Keratinocyte (primary cell): ENCODE measurements around the gene INHBC.

Experiments used
- EZH2 ChIP-seq: IDR thresholded peaks from one replicate; pipeline ENCODE4 v1.6.1; 2012; ENCODE audit warnings: inconsistent platforms, mild to moderate bottlenecking, low read length, moderate library complexity
- TF ChIP-seq, protein P1 (sequence below), 3 experiments: IDR thresholded peaks in 1 of 3; conservative IDR thresholded peaks in 1 of 3; optimal IDR thresholded peaks in 1 of 3; 2 replicates in 2 of 3; 3 replicates in 1 of 3; pipeline versions ENCODE3 to v1.5.1; 2011; ENCODE audit warnings: low read length in 3 of 3, mild to moderate bottlenecking in 3 of 3, moderate library complexity in 2 of 3, control low read depth in 1 of 3, inconsistent platforms in 1 of 3; ENCODE audit not compliant: insufficient read depth in 2 of 3; ENCODE audit errors: extremely low read depth in 1 of 3

DNA sequence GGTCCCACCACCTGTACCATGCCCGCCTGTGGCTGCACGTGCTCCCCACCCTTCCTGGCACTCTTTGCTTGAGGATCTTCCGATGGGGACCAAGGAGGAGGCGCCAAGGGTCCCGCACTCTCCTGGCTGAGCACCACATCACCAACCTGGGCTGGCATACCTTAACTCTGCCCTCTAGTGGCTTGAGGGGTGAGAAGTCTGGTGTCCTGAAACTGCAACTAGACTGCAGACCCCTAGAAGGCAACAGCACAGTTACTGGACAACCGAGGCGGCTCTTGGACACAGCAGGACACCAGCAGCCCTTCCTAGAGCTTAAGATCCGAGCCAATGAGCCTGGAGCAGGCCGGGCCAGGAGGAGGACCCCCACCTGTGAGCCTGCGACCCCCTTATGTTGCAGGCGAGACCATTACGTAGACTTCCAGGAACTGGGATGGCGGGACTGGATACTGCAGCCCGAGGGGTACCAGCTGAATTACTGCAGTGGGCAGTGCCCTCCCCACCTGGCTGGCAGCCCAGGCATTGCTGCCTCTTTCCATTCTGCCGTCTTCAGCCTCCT lies 21.6 kb downstream of the INHBC start:
- TF ChIP-seq, protein P1, sequence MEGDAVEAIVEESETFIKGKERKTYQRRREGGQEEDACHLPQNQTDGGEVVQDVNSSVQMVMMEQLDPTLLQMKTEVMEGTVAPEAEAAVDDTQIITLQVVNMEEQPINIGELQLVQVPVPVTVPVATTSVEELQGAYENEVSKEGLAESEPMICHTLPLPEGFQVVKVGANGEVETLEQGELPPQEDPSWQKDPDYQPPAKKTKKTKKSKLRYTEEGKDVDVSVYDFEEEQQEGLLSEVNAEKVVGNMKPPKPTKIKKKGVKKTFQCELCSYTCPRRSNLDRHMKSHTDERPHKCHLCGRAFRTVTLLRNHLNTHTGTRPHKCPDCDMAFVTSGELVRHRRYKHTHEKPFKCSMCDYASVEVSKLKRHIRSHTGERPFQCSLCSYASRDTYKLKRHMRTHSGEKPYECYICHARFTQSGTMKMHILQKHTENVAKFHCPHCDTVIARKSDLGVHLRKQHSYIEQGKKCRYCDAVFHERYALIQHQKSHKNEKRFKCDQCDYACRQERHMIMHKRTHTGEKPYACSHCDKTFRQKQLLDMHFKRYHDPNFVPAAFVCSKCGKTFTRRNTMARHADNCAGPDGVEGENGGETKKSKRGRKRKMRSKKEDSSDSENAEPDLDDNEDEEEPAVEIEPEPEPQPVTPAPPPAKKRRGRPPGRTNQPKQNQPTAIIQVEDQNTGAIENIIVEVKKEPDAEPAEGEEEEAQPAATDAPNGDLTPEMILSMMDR (optimal IDR thresholded peaks at IDR 0.05 in 1 of 3, IDR thresholded peaks at IDR 0.05 in 1 of 3, conservative IDR thresholded peaks at IDR 0.05 in 1 of 3; ENCODE audit: extremely low read depth in 1 of 3, insufficient read depth in 2 of 3, low read length in 3 of 3): peak; percentile 78 to 87 (median 87)
- TF ChIP-seq EZH2: no peak
